WTC11 (cell line): ENCODE results near the gene ROMO1. TPM values are rescaled to one million over a fixed set of nuclear protein-coding genes. Genes with fewer than 3 reads are reported as not detected.
"Not testable (repeated sequence)": the region's sequence is repeated elsewhere in the genome, so short reads cannot be mapped to it uniquely, and the experiment has no call there.

ENCODE experiments used
- ATAC-seq: fragments of 200-7000 bp; cut with Tn5 transposase; 2 replicates; pipeline ENCODE4 v1.10.0; 2021; ENCODE audit warnings: mild to moderate bottlenecking, moderate library complexity
- CTCF ChIA-PET: fragments of 300-600 bp; sonication (Branson Sonifier 250); formaldehyde crosslinking; loops from one replicate; lab custom pipeline; 2021; ENCODE audit warnings: antibody characterized with exemption; lab: Charles Lee
- POLR2A ChIA-PET: fragments of 350-600 bp; sonication (Branson Sonifier 250); formaldehyde crosslinking; loops from one replicate; lab custom pipeline; 2021; ENCODE audit warnings: antibody characterized with exemption; lab: Charles Lee
- DNase-seq: peaks from one replicate; pipeline ENCODE4 v3.0.0; 2021; ENCODE audit warnings: low spot score
- H3K27ac Mint-ChIP-seq: 2 replicates; pipeline ENCODE4 v1.8.0; 2021; ENCODE audit warnings: mixed read lengths
- H3K27me3 Mint-ChIP-seq: 2 replicates; pipeline ENCODE4 v1.8.0; 2021; ENCODE audit warnings: low read depth, mild to moderate bottlenecking, moderate library complexity, mixed read lengths
- H3K36me3 Mint-ChIP-seq: 2 replicates; pipeline ENCODE4 v1.8.0; 2021; ENCODE audit warnings: mixed read lengths
- H3K4me1 Mint-ChIP-seq: 2 replicates; pipeline ENCODE4 v1.8.0; 2022; ENCODE audit warnings: mixed read lengths
- H3K4me3 Mint-ChIP-seq: 2 replicates; pipeline ENCODE4 v1.8.0; 2021; ENCODE audit warnings: mild to moderate bottlenecking, moderate library complexity, mixed read lengths
- H3K9me3 Mint-ChIP-seq: 2 replicates; pipeline ENCODE4 v1.8.0; 2021; ENCODE audit warnings: mixed read lengths
- ATF2 ChIP-seq: sonication (generic); formaldehyde crosslinking; IDR thresholded peaks from 2 replicates; pipeline ENCODE4 v1.8.1; 2022; ENCODE audit warnings: low read depth, missing genetic modification reagents, borderline replicate concordance
- CTCF ChIP-seq: fragments of 200-600 bp; IDR thresholded peaks from 2 replicates; pipeline ENCODE4 v1.8.0; 2022; ENCODE audit warnings: antibody characterized with exemption
- EMX1 ChIP-seq: fragments of 250-450 bp; sonication (Bioruptor Pico); IDR thresholded peaks from 2 replicates; pipeline ENCODE4 v1.8.0; 2021; ENCODE audit warnings: mild to moderate bottlenecking
- ESRRA ChIP-seq: sonication (generic); formaldehyde crosslinking; IDR thresholded peaks from 2 replicates; pipeline ENCODE4 v1.8.1; 2022; ENCODE audit warnings: mild to moderate bottlenecking, missing genetic modification reagents, borderline replicate concordance
- HMGXB4 ChIP-seq: sonication (generic); formaldehyde crosslinking; IDR thresholded peaks from 2 replicates; pipeline ENCODE4 v1.8.1; 2023; ENCODE audit warnings: mild to moderate bottlenecking, moderate library complexity, missing genetic modification reagents
- KAT7 ChIP-seq: sonication (generic); formaldehyde crosslinking; IDR thresholded peaks from 2 replicates; pipeline ENCODE4 v1.8.1; 2023; ENCODE audit warnings: missing genetic modification reagents, mild to moderate bottlenecking, borderline replicate concordance
- MYBL2 ChIP-seq: sonication (generic); formaldehyde crosslinking; IDR thresholded peaks from 2 replicates; pipeline ENCODE4 v1.8.1; 2023; ENCODE audit warnings: mild to moderate bottlenecking, moderate library complexity, missing genetic modification reagents
- PRRX2 ChIP-seq: fragments of 250-450 bp; sonication (Bioruptor Pico); IDR thresholded peaks from 2 replicates; pipeline ENCODE4 v1.8.0; 2021; ENCODE audit warnings: mild to moderate bottlenecking
- RORB ChIP-seq: fragments of 250-450 bp; sonication (Bioruptor Pico); IDR thresholded peaks from 2 replicates; pipeline ENCODE4 v1.9.0; 2021; ENCODE audit warnings: mild to moderate bottlenecking
- SOX15 ChIP-seq: fragments of 250-450 bp; sonication (Bioruptor Pico); IDR thresholded peaks from 2 replicates; pipeline ENCODE4 v1.9.0; 2021; ENCODE audit warnings: mild to moderate bottlenecking
- STAT6 ChIP-seq: sonication (generic); formaldehyde crosslinking; conservative IDR thresholded peaks from 2 replicates; pipeline ENCODE4 v1.8.1; 2023; ENCODE audit warnings: mild to moderate bottlenecking, low read depth, missing genetic modification reagents, moderate library complexity
- TCF7 ChIP-seq: sonication (generic); formaldehyde crosslinking; IDR thresholded peaks from 2 replicates; pipeline ENCODE4 v1.8.0; 2022; ENCODE audit warnings: mild to moderate bottlenecking, low read depth, missing genetic modification reagents, moderate library complexity
- USF1 ChIP-seq: sonication (generic); formaldehyde crosslinking; IDR thresholded peaks from 2 replicates; pipeline ENCODE4 v1.8.0; 2022; ENCODE audit warnings: mild to moderate bottlenecking, missing genetic modification reagents
- ZNF219 ChIP-seq: sonication (generic); formaldehyde crosslinking; IDR thresholded peaks from 2 replicates; pipeline ENCODE4 v1.8.0; 2023; ENCODE audit warnings: missing genetic modification reagents, mild to moderate bottlenecking, borderline replicate concordance
- ZSCAN18 ChIP-seq: fragments of 250-450 bp; sonication (Bioruptor Pico); IDR thresholded peaks from 2 replicates; pipeline ENCODE4 v2.1.2; 2022; ENCODE audit warnings: mild to moderate bottlenecking, moderate library complexity
- total RNA-seq: library from RNA; stranded (reverse); gene quantifications from 3 replicates; pipeline ENCODE4 v1.2.3, GENCODE V29; 2021

Gene ROMO1
- total RNA-seq, 1 experiment from 2014 or later: 213 TPM

- CTCF ChIA-PET: no interaction called here
- DNase-seq (no peak), ATAC-seq (no peak)
- peaks cover under 1% of the 10 kb centered on the region for H3K9me3 Mint-ChIP-seq
- TF ChIP-seq MYBL2 (CRISPR knock-in tag) (no peak), KAT7 (CRISPR knock-in tag) (no peak), CTCF (no peak), PRRX2 (no peak), EMX1 (CRISPR knock-in tag) (no peak), USF1 (CRISPR knock-in tag) (no peak), ATF2 (no peak), TCF7 (CRISPR knock-in tag) (no peak), ZNF219 (CRISPR knock-in tag) (no peak), SOX15 (no peak), RORB (CRISPR knock-in tag) (no peak), ZSCAN18 (CRISPR knock-in tag) (no peak), HMGXB4 (CRISPR knock-in tag) (no peak), ESRRA (CRISPR knock-in tag) (no peak), STAT6 (CRISPR knock-in tag) (no peak)
- POLR2A ChIA-PET: no interaction called here
- H3K36me3 Mint-ChIP-seq: peaks cover 8% of the 10 kb centered on the region
- H3K4me3 Mint-ChIP-seq: no peak overlapping the region
- H3K4me1 Mint-ChIP-seq: peaks cover 9% of the 10 kb centered on the region
- H3K27me3 Mint-ChIP-seq: no peaks in the 10 kb centered on the region
- no peak overlapping the region for H3K27ac Mint-ChIP-seq
Measured at GRCh38 chr20:35681960-35682359, 17.2 kb upstream of the ROMO1 start.

GRCh38 chr20:35685368-35685767 is 13.8 kb upstream of the ROMO1 start:
- H3K4me1 Mint-ChIP-seq, H3K27ac Mint-ChIP-seq, ATAC-seq, H3K4me3 Mint-ChIP-seq, DNase-seq, H3K27me3 Mint-ChIP-seq, POLR2A ChIA-PET: not testable (repeated sequence)
- H3K9me3 Mint-ChIP-seq: peaks cover 18% of the 10 kb centered on the region
- CTCF ChIA-PET: interaction anchor here (1.5 kb wide), 1 partner anchor 262 kb away, joined by 6 read pairs; no protein-coding TSS in a partner anchor
- H3K36me3 Mint-ChIP-seq: peaks cover 36% of the 10 kb centered on the region
